Neutrophil (primary cell): ENCODE measurements around the gene CWF19L2.

Source experiments
- H3K27ac ChIP-seq: fragments of 200-600 bp; sonication (generic); 2 replicates; pipeline ENCODE4 v1.5.1; 2016; ENCODE audit warnings: mild to moderate bottlenecking, moderate library complexity
- H3K27me3 ChIP-seq: fragments of 200-600 bp; sonication (generic); 2 replicates; pipeline ENCODE4 v1.6.0; 2016; ENCODE audit warnings: mild to moderate bottlenecking
- H3K36me3 ChIP-seq: fragments of 200-600 bp; sonication (generic); 2 replicates; pipeline ENCODE4 v1.5.1; 2017
- H3K4me1 ChIP-seq, 2 experiments: fragments of 200-600 bp in 1 of 2; sonication (generic) in 1 of 2; 1 replicate in 1 of 2; 2 replicates in 1 of 2; pipeline versions ENCODE4 v1.5.1 to v1.6.1; 2013 to 2016; ENCODE audit warnings: low read depth in 1 of 2, low read length in 1 of 2, mild to moderate bottlenecking in 1 of 2, moderate library complexity in 1 of 2; ENCODE audit not compliant: control insufficient read depth in 1 of 2, insufficient read depth in 1 of 2
- H3K4me3 ChIP-seq, 2 experiments: fragments of 200-600 bp in 1 of 2; sonication (generic) in 1 of 2; 1 replicate in 1 of 2; 2 replicates in 1 of 2; pipeline ENCODE4 v1.5.1; 2013 to 2016; ENCODE audit warnings: low read depth in 1 of 2, low read length in 1 of 2, mild to moderate bottlenecking in 1 of 2, moderate library complexity in 1 of 2
- H3K9me3 ChIP-seq: fragments of 200-600 bp; sonication (generic); 2 replicates; pipeline ENCODE4 v1.5.1; 2016
- TF ChIP-seq, protein P1 (sequence below): fragments of 200-600 bp; sonication (generic); IDR thresholded peaks from 2 replicates; pipeline ENCODE4 v1.5.1; 2016; ENCODE audit warnings: antibody characterized with exemption

Gene CWF19L2

DNA sequence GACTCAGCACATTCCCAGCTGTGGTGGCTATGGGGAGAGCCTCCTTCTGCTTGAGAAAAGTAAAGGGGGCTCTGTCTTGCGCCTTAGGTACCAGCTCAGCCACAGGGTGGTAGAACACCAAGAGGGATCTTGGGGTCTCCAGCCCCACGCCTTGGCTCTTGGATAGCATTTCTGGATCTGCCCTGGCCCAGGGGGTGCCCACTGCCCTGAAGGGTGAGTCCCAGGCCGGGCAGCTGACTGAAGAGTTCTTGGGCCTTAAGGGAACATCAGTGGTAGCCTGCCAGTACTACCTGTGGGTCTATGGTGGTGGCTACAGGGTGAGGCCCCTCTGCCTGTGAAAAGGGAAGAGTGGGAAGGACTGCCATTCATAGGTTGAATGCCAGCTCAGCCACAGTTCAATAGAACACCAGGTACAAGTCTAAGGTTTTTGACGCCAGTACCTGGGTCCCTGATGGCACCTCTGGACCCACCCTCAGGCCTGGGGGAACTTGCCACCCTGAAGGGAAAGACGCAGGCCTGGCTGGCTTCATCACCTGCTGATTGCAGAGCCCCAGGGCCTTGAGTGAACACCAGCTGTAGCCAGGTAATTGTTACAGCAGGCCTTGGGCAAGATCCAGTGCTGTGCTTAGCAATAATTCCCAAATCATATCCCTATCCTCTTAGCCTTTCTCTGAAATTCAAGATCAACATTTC is 3.9 kb downstream of the CWF19L2 start:
- TF ChIP-seq, protein P1, sequence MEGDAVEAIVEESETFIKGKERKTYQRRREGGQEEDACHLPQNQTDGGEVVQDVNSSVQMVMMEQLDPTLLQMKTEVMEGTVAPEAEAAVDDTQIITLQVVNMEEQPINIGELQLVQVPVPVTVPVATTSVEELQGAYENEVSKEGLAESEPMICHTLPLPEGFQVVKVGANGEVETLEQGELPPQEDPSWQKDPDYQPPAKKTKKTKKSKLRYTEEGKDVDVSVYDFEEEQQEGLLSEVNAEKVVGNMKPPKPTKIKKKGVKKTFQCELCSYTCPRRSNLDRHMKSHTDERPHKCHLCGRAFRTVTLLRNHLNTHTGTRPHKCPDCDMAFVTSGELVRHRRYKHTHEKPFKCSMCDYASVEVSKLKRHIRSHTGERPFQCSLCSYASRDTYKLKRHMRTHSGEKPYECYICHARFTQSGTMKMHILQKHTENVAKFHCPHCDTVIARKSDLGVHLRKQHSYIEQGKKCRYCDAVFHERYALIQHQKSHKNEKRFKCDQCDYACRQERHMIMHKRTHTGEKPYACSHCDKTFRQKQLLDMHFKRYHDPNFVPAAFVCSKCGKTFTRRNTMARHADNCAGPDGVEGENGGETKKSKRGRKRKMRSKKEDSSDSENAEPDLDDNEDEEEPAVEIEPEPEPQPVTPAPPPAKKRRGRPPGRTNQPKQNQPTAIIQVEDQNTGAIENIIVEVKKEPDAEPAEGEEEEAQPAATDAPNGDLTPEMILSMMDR, result no peak
- H3K9me3 ChIP-seq, result no peaks in the 10 kb centered on the region
- H3K27me3 ChIP-seq, result peaks cover 2% of the 10 kb centered on the region
- H3K36me3 ChIP-seq, result peaks cover 18% of the 10 kb centered on the region
- H3K4me3 ChIP-seq, result no peak overlapping the region
- no peak overlapping the region for H3K27ac ChIP-seq
- peaks cover 12 to 15% of the 10 kb centered on the region in 2 experiments for H3K4me1 ChIP-seq

DNA sequence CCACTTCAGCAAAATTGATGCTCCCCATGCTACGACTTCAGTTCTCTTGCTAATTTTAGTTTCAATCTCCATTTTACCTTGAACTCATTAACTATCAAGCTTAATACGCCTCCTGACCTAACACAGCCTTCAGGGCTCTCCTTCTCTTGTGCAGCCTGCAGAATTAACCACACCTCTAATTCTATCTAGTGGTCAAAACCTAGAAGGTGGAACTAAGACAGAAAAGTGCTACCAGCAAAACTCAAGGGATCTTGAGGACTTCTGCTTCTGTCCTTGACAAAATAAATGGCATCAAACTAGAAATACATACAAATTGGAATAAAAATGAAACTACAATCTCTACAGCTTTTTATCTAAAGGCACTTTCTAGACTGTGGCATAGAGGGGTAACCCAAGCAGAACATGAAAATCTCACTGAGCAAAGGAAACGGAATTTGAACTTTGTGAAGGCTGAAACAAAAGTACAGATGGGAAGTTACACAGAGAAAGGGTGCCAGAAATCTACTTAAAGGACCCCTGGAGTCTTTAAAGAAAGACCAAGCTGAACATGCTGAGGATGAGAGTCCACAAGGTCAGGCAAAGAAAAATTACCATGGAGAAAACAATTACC is 10.7 kb downstream of the CWF19L2 start:
- TF ChIP-seq, protein P1, result no peak
- Histone ChIP-seq H3K36me3 (peaks cover 18% of the 10 kb centered on the region), H3K9me3 (no peaks in the 10 kb centered on the region), H3K4me1 (no peaks in the 10 kb centered on the region), H3K4me3 (no peak overlapping the region), H3K27me3 (no peaks in the 10 kb centered on the region), H3K27ac (no peak overlapping the region)

DNA sequence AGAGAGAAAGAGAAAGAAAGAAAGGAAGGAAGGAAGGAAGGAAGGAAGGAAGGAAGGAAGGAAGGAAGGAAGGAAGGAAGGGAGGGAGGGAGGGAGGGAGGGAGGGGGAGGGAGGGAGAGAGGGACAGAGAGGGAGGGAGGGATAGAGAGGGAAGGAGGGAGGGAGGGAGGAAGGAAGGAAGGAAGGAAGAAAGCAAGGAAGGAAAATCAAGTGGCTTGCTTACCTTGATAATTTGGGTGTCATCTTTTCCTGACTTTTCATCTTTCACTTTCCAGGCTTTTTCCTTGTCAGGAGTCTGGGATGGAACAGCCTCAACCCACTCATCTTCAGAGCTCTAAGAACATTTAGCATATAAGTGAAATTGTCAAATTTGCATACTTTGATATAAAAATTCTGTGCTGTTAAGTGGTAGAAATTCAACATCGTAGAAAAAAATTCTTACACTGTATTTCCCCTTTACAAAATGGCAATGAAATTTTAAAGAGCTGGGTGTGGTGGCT is 14.9 kb downstream of the CWF19L2 start:
- TF ChIP-seq, protein P1, result no peak
- H3K4me1 ChIP-seq, result no peaks in the 10 kb centered on the region
- H3K36me3 ChIP-seq, result peaks cover 52% of the 10 kb centered on the region
- no peaks in the 10 kb centered on the region for H3K27me3 ChIP-seq
- H3K4me3 ChIP-seq, result no peak overlapping the region
- no peaks in the 10 kb centered on the region for H3K9me3 ChIP-seq
- no peak overlapping the region for H3K27ac ChIP-seq

DNA sequence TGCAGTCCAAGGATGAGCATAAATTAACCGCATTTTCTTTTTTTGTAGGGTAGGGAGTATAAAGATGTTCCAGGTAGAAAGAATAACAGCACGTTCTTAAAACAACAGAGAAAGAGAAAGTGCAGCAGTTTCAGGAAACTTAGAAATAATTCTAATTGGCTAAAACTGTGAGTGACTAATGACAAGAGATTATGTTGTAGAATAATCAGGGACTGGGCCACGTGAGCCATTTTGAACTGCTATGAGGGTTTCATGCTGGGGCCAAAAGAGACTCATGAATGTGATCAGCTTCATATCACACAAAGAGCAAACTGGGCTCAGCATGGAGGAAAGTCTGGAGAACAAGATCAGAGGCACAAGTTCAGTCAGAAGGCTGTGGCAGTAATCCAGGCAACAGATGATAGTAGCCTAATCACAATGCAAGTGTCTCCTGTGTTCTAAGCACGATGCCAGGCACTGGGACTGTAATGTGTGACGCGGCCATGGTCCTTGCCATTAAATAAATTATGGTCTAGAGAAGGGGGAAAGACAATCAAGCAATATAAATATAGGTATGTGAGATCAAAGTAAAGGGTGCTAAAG is 17.9 kb downstream of the CWF19L2 start:
- no peaks in the 10 kb centered on the region for H3K4me1 ChIP-seq
- peaks cover 55% of the 10 kb centered on the region for H3K36me3 ChIP-seq
- H3K4me3 ChIP-seq, result no peak overlapping the region
- H3K9me3 ChIP-seq, result no peaks in the 10 kb centered on the region
- H3K27me3 ChIP-seq, result no peaks in the 10 kb centered on the region
- no peak overlapping the region for H3K27ac ChIP-seq
- TF ChIP-seq, protein P1, result no peak

DNA sequence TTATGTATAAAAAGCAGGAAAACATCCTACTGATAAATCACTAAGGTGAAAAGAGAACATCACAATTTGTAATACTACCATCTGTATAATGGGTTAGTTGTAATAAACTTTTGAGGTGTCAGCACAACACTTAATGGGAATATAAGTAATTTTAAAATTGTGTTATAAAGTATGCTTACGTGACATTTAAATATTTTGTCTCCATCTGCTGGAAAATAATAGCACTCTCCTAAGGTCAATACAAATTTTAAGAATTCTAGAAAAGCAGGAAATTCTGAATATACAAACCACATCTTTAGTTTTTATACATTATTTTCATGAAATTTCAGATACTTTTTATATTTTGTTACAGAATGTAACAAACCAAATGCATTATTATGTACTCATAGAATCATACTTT is 19.5 kb downstream of the CWF19L2 start:
- H3K36me3 ChIP-seq, result peaks cover 49% of the 10 kb centered on the region
- H3K27me3 ChIP-seq, result no peaks in the 10 kb centered on the region
- H3K4me3 ChIP-seq, result no peak overlapping the region
- no peaks in the 10 kb centered on the region for H3K4me1 ChIP-seq
- TF ChIP-seq, protein P1, result no peak
- no peak overlapping the region for H3K27ac ChIP-seq
- no peaks in the 10 kb centered on the region for H3K9me3 ChIP-seq
